ENCODE results near the gene SOX18. TPM values are rescaled to one million over a fixed set of nuclear protein-coding genes. Genes with fewer than 3 reads are reported as not detected.
A peak's percentile ranks its signal among the peaks of the same experiment; 100 is the strongest.

SOX18 gene
- total and polyA plus RNA-seq, 2 of the 8 experiments (the other 6 are each of a cell fraction or from before 2014, with no cell fraction given) = 0.09 TPM; not detected in 1

- POLR2A ChIA-PET (ENCODE audit: partially characterized antibody) = no interaction called here
- H3K27me3 ChIP-seq (replicated peaks in 1 of 4; ENCODE audit: control insufficient read depth in 3 of 4, extremely low read depth in 1 of 4, insufficient read depth in 3 of 4, low read length in 3 of 4) = peaks cover 44 to 81% (median 64%) of the 10 kb centered on the region in 4 experiments
- H2BK5ac ChIP-seq (ENCODE audit: low read depth, low read length) = no peak overlapping the region
- peak; percentile 74; the same call in 1 of the 2 replicates for TF ChIP-seq GABPA (IDR thresholded peaks at IDR 0.05; ENCODE audit: borderline replicate concordance, insufficient read depth, low read length)
- TF ChIP-seq ATF3 (IDR thresholded peaks at IDR 0.05; ENCODE audit: insufficient read depth, low read depth, low read length) = no peak
- TF ChIP-seq EZH2 (IDR thresholded peaks at IDR 0.05; ENCODE audit: low read depth, low read length, severe bottlenecking) = peak; percentile 95
- peak; percentile 41 for TF ChIP-seq KDM4A (IDR thresholded peaks at IDR 0.05; ENCODE audit: low read depth, low read length, severe bottlenecking)
- peak; percentile 95 for TF ChIP-seq SUZ12 (IDR thresholded peaks at IDR 0.05; ENCODE audit: low read length)
- TF ChIP-seq RNF2 (IDR thresholded peaks at IDR 0.05; ENCODE audit: borderline replicate concordance, low read depth, low read length, missing control alignments, poor library complexity, severe bottlenecking) = peak; percentile 66
- H3K9ac ChIP-seq (replicated peaks in 1 of 4; ENCODE audit: extremely low read depth in 1 of 4, low read depth in 3 of 4, low read length in 3 of 4) = no peak overlapping the region
- no peak overlapping the region for H3K27ac ChIP-seq (ENCODE audit: low read depth, low read length)
- H3K14ac ChIP-seq (ENCODE audit: insufficient read length) = no peak overlapping the region
- peaks cover 4% of the 10 kb centered on the region; the same call in 1 of the 2 replicates for H3K23me2 ChIP-seq (ENCODE audit: low read depth, low read length)
- H3K36me3 ChIP-seq (ENCODE audit: control insufficient read depth in 2 of 4, insufficient read depth in 4 of 4, low read length in 3 of 4) = peaks cover 0 to 10% (median 0%) of the 10 kb centered on the region in 4 experiments; a peak in 1 of 8 replicates
- no peak overlapping the region for H2AFZ ChIP-seq (ENCODE audit: low read length)
- H2BK12ac ChIP-seq (ENCODE audit: low read depth, low read length) = no peak overlapping the region
- no peak overlapping the region for H2BK20ac ChIP-seq (ENCODE audit: low read length)
- H3K4me2 ChIP-seq (ENCODE audit: insufficient read depth in 1 of 2, low read depth in 2 of 2, low read length in 2 of 2) = peak overlapping the region; percentile 50 to 66
- 10% methylated on average over 39 of the region's 101 CpGs; no CpG with 5 or more reads in 1 of the 2 experiments for WGBS, 2 experiments (ENCODE audit: extremely low coverage in 1 of 2, insufficient coverage in 1 of 2, insufficient read length in 1 of 2, insufficient replicate concordance in 2 of 2, low coverage in 1 of 2, low lambda C conversion rate in 2 of 2, missing lambda C conversion rate in 1 of 2)
- no peak overlapping the region for H2BK120ac ChIP-seq (replicated peaks; ENCODE audit: low read depth, low read length)
- no peak for FAIRE-seq
- H4K91ac ChIP-seq (replicated peaks; ENCODE audit: insufficient read length, low read length) = no peak overlapping the region
- H3K4me3 ChIP-seq (ENCODE audit: extremely low read depth in 1 of 4, insufficient read depth in 2 of 4, low read depth in 3 of 4, low read length in 4 of 4) = peak overlapping the region; percentile 5 to 50 (median 18); a peak in 6 of 8 replicates
- no peaks in the 10 kb centered on the region for H3K9me3 ChIP-seq (ENCODE audit: insufficient read depth in 2 of 2, low read depth in 1 of 2, low read length in 1 of 2)
- H2AK5ac ChIP-seq (ENCODE audit: low read depth, low read length) = no peak overlapping the region
- no peak overlapping the region for H3K4ac ChIP-seq (replicated peaks; ENCODE audit: insufficient read length, low read depth, low read length)
- H4K5ac ChIP-seq (ENCODE audit: insufficient read length, low read depth, low read length) = no peak overlapping the region
- peak overlapping the region; percentile 89; the same call in 1 of the 2 replicates for H4K8ac ChIP-seq (ENCODE audit: extremely low read depth, insufficient read depth, low read length)
- H2BK15ac ChIP-seq (ENCODE audit: low read length) = no peak overlapping the region
- CTCF ChIA-PET (ENCODE audit: partially characterized antibody) = interaction anchor here (0.6 to 15.0 kb wide), 3 partner anchors 9 to 64 kb away, joined by 3 to 139 read pairs (median 25); partner anchors contain the start of genes LKAAEAR1, OPRL1 and RGS19
- no peak overlapping the region for H3K56ac ChIP-seq (replicated peaks; ENCODE audit: insufficient read length, low read depth, low read length)
- no peak overlapping the region; the same call in 1 of the 2 replicates for H3K18ac ChIP-seq (ENCODE audit: extremely low read depth, low read length)
- DNase-seq (ENCODE audit: low read depth in 1 of 2, low spot score in 2 of 2) = peak in 1 of 2 experiments; percentile 74
- H3K4me1 ChIP-seq (replicated peaks in 1 of 4; ENCODE audit: control insufficient read depth in 3 of 4, insufficient read depth in 4 of 4, low read length in 3 of 4) = peaks cover 0 to 28% (median 7%) of the 10 kb centered on the region in 4 experiments; a peak in 6 of 7 replicates
- no peaks in the 10 kb centered on the region for H4K20me1 ChIP-seq (replicated peaks in 1 of 2; ENCODE audit: control insufficient read depth in 1 of 2, insufficient read depth in 2 of 2, low read length in 2 of 2)
- H3K79me2 ChIP-seq (ENCODE audit: control insufficient read depth in 1 of 2, insufficient read depth in 2 of 2, low read length in 2 of 2) = no peaks in the 10 kb centered on the region
- no peaks in the 10 kb centered on the region for H3K79me1 ChIP-seq (ENCODE audit: low read depth, low read length)
- H3K23ac ChIP-seq (ENCODE audit: insufficient read length) = no peak overlapping the region
These were observed 916 bp downstream of the SOX18 start for GRCh38 chr20:64048402-64049044.

Data from H1 (cell line).